ENCODE data around the gene OSBPL2. TPM values are rescaled to one million over a fixed set of nuclear protein-coding genes. Genes with fewer than 3 reads are reported as not detected.
A peak's percentile ranks its signal among the peaks of the same experiment; 100 is the strongest.

OSBPL2 gene
- total and polyA plus RNA-seq, 3 experiments from 2014 or later: 24.5 to 24.7 (median 24.6) TPM

DNA sequence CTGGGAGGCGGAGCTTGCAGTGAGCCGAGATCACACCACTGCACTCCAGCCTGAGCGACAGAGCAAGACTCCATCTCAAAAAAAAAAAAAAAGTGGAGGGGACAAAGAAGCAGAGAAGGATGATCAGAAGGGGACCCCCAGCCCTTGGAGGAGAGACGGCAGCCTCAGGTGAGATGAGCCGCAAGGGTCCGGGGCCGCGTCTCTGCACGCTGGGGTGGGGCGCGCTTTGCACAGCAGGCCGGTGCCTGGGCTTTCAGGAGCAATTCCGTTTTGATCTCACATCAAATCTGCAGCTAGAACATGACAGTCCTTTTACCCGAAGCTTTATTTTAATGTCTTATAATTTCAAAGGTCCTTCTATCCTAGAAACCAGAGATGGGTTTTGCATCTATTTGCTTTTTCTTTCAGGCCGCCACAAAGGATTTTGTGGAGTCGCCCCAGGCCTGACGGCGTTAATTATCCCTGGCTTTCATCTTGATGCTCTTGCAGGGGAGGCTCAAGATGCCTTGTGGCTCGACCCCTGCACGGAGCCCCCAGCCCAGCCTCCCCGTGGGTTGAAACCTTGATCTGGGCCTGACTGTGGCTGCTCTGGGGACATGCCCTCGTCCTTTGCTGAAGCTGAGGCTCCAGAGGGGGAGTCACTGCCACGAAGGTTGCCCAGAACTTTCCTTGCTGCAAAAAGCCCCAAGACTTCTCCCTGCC is 35.5 kb upstream of the OSBPL2 start:
- Mint-ChIP-seq H3K27ac (peak overlapping the region in 1 of 8 donors; percentile 57), H3K4me3 (no peak overlapping the region), H3K9me3 (no peaks in the 10 kb centered on the region), H3K36me3 (peaks cover 5 to 56% (median 15%) of the 10 kb centered on the region in 3 donors), H3K4me1 (no peaks in the 10 kb centered on the region), H3K27me3 (no peaks in the 10 kb centered on the region)
- Histone ChIP-seq H3K4me3 (ENCODE audit: low read length) (no peak overlapping the region), H3K4me1 (ENCODE audit: insufficient read depth, low read length) (no peaks in the 10 kb centered on the region), H3K36me3 (ENCODE audit: insufficient read depth, low read length) (peaks cover 28% of the 10 kb centered on the region), H3K27me3 (ENCODE audit: insufficient read depth, low read length, poor library complexity, severe bottlenecking) (no peaks in the 10 kb centered on the region), H3K9me3 (ENCODE audit: low read length) (no peaks in the 10 kb centered on the region), H3K27ac (ENCODE audit: low read depth, low read length) (no peak overlapping the region)
- ChIA-PET POLR2A (no interaction called here), CTCF (no interaction called here)
- DNase-seq: peak in 1 of 5 donors; percentile 18

DNA sequence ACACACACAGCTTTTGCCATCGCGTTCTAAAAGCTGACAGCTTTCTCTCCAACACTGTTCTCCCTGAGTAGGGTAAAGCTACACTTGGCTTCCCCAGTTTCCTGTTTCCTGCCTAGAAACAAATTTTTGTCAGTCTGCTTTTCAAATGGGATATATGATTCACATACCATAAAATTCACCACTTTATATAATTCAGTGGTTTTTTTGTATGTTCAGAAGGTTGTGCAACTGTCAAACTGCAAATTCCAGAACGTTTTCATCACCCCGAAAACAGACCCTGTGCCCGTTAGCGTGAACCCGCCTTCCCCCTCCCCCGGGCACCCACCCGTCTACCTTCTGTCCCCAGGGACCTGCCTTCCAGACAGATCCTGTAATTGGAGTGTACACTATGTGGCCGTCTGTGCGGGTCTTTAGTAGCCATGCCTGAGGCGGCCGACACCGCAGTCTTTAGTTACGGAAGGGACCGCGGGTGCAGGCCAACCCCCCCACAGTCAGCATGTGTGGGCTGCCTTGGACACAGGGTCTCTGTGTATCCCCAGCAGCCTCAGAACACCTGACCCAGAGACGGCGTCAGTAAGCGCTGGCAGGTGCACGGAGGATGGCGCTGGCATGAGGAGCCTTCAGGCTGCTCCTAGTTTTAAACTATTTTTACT is 34.8 kb upstream of the OSBPL2 start:
- H3K9me3 Mint-ChIP-seq: no peaks in the 10 kb centered on the region
- Histone ChIP-seq H3K9me3 (ENCODE audit: low read length) (no peaks in the 10 kb centered on the region), H3K36me3 (ENCODE audit: insufficient read depth, low read length) (peaks cover 23% of the 10 kb centered on the region), H3K4me3 (ENCODE audit: low read length) (no peak overlapping the region), H3K27me3 (ENCODE audit: insufficient read depth, low read length, poor library complexity, severe bottlenecking) (no peaks in the 10 kb centered on the region), H3K4me1 (ENCODE audit: insufficient read depth, low read length) (no peaks in the 10 kb centered on the region), H3K27ac (ENCODE audit: low read depth, low read length) (no peak overlapping the region)
- peaks cover 5 to 49% (median 15%) of the 10 kb centered on the region in 3 donors for H3K36me3 Mint-ChIP-seq
- no peaks in the 10 kb centered on the region for H3K4me1 Mint-ChIP-seq
- CTCF ChIA-PET: no interaction called here
- no peak for DNase-seq
- no peak overlapping the region for H3K4me3 Mint-ChIP-seq
- H3K27ac Mint-ChIP-seq: no peak overlapping the region
- POLR2A ChIA-PET: no interaction called here
- no peaks in the 10 kb centered on the region for H3K27me3 Mint-ChIP-seq

DNA sequence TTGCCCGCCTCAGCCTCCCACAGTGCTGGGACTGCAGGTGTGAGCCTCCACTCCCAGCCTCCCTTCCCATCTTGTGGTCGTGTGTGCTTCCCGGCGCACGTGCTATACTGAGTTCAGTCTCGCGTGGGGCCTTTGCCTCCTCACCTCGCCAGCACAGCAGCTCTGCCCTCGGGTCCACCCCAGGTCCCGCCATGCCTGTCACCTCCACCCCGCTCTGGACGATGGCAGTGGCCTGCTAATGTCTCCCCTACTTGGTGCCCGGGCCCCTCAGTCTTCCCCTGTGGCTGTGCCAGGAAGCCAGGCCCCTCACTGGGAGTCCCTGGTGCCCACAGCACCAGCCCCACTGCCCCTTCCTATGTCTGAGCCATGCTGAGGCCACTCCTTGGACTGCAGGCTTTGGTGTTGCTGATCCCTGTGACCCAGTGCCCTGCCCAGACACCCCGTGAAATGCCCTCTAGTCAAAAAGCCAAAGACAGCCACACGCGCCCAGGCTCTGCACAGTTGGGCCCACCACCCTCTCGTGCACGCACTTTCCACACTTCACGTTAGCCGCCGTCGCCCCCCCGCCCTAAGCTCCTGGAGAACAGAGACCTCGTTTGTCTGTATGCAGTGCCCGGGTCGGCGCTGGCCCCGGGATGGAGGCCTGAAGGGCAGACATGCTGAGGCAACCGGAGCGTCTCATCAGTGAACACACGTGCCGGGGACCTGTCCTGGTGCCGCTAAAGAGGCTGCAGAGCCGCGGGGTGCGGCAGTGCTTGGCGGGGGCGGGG is 32.5 kb upstream of the OSBPL2 start:
- Histone ChIP-seq H3K4me1 (ENCODE audit: insufficient read depth, low read length) (no peaks in the 10 kb centered on the region), H3K9me3 (ENCODE audit: low read length) (no peaks in the 10 kb centered on the region), H3K27me3 (ENCODE audit: insufficient read depth, low read length, poor library complexity, severe bottlenecking) (no peaks in the 10 kb centered on the region), H3K4me3 (ENCODE audit: low read length) (no peak overlapping the region), H3K36me3 (ENCODE audit: insufficient read depth, low read length) (peaks cover 7% of the 10 kb centered on the region), H3K27ac (ENCODE audit: low read depth, low read length) (no peak overlapping the region)
- Mint-ChIP-seq H3K27ac (no peak overlapping the region), H3K36me3 (peaks cover 0 to 30% (median 4%) of the 10 kb centered on the region in 3 donors), H3K9me3 (no peaks in the 10 kb centered on the region), H3K4me1 (no peaks in the 10 kb centered on the region), H3K27me3 (no peaks in the 10 kb centered on the region), H3K4me3 (no peak overlapping the region)
- CTCF ChIA-PET: no interaction called here
- no peak for DNase-seq
- POLR2A ChIA-PET: no interaction called here

DNA sequence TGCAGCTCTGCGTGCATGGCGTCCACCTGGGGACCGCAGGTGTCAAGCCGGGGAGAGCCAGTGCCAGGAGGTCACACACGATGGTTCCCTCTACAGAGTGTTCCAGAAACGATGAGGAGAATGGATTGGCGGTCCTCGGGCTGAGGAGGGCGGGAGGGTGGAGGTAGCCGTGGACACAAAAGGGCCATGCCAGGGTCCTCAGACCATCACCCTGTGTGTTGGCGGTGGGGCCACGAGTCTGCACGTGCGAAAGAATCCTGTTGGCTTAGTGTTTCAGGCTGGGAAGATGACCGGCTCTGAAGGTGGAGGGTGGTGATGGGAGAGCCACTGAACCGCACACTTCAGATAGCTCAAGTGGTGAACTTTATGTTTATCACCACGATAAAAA is 31.9 kb upstream of the OSBPL2 start:
- Histone ChIP-seq H3K9me3 (ENCODE audit: low read length) (no peaks in the 10 kb centered on the region), H3K4me1 (ENCODE audit: insufficient read depth, low read length) (no peaks in the 10 kb centered on the region), H3K36me3 (ENCODE audit: insufficient read depth, low read length) (peaks cover 7% of the 10 kb centered on the region), H3K27me3 (ENCODE audit: insufficient read depth, low read length, poor library complexity, severe bottlenecking) (peaks cover 6% of the 10 kb centered on the region), H3K27ac (ENCODE audit: low read depth, low read length) (no peak overlapping the region), H3K4me3 (ENCODE audit: low read length) (no peak overlapping the region)
- Mint-ChIP-seq H3K36me3 (peaks cover 0 to 24% (median 4%) of the 10 kb centered on the region in 3 donors), H3K27me3 (no peaks in the 10 kb centered on the region), H3K4me1 (no peaks in the 10 kb centered on the region), H3K9me3 (no peaks in the 10 kb centered on the region), H3K4me3 (no peak overlapping the region), H3K27ac (no peak overlapping the region)
- ChIA-PET CTCF (no interaction called here), POLR2A (no interaction called here)
- DNase-seq: no peak

DNA sequence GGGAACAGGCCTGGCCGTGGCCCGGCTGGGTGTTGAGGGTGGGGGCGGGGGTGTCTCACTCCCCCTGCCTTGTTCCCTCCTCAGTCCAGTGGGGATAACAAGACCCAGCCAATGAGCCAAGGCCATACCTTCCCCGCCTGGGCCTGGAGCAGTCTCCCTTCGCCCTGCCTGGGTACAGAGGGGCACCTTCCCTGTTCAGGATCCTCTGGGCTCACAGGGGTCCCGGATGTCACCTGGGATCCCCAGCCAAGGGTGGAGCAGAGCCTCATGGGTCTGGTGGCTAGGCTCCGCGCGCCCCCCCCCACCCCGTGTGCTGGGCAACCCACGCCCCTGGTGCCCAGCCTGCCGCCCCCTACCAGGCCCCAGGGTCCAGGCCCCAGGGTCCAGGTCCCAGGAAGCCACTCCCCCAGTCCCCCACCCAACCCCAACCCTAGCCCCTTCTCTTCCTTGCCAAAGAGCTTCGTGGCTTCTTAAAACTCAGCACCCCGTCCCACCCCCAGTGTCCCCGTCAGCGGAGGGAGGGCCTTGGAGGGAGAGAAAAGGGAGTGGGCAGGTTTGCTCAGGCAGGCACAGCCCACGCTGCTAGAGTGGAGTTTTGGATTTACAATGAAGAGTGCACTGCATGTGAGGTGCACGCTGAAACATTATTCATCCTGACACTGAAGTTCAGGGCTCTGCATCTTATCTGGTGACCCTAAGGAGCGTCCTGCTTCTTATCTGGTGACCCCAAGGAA is 30.1 kb upstream of the OSBPL2 start:
- Mint-ChIP-seq H3K9me3 (no peaks in the 10 kb centered on the region), H3K4me1 (no peaks in the 10 kb centered on the region), H3K4me3 (no peak overlapping the region), H3K27me3 (no peaks in the 10 kb centered on the region), H3K27ac (no peak overlapping the region), H3K36me3 (peaks cover 0 to 7% (median 3%) of the 10 kb centered on the region in 3 donors)
- ChIA-PET POLR2A (no interaction called here), CTCF (no interaction called here)
- H3K9me3 ChIP-seq (ENCODE audit: low read length): no peaks in the 10 kb centered on the region
- no peak overlapping the region for H3K4me3 ChIP-seq (ENCODE audit: low read length)
- DNase-seq: no peak
- no peaks in the 10 kb centered on the region for H3K36me3 ChIP-seq (ENCODE audit: insufficient read depth, low read length)
- no peaks in the 10 kb centered on the region for H3K4me1 ChIP-seq (ENCODE audit: insufficient read depth, low read length)
- peaks cover 12% of the 10 kb centered on the region for H3K27me3 ChIP-seq (ENCODE audit: insufficient read depth, low read length, poor library complexity, severe bottlenecking)
- no peak overlapping the region for H3K27ac ChIP-seq (ENCODE audit: low read depth, low read length)

DNA sequence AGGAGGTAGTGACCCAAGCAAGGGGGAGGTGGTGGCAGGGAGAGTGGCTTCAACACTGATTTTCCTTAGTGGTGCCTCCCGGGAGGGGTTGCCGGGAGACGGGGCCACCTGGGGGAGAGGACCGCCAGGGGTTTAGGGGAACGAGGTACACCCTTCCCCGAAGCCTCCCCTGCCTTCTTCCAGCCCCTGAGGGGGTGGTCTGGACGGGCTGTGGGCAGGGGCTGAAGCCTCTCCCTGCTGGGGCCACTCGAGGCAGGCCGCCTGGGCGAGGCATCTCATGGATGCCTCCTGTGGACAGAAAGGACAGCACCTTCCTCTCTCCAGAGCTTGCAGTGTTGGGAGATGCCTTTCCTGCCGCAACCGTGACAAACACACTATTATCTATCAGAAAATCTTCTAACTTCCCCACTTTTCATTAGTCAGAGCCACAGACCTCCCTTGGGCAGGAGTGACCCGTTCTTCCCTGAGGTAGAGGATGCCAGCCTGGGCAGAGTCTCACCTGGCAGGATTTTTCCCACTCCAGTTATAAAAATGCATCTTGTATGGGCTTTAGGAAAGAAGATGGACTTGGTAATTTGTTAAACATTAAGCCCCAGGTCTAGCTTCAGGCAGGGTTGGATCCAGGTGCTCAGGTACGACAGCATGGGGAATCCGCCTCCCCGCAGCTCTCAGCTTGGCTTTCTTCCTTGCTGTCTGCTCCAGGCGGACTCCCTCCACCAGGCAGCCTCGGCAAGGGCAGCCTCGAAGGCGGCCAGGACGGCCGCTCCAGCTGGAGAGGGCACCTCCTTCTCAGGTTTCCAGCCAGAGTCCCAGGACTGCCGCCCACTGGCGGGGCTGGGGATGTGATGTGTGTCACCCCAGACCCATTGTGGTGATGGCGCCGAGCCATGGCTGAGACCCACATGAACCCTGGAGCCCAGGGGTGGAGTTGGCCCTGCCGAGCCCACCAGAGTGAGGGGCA is 29.2 kb upstream of the OSBPL2 start:
- H3K27me3 Mint-ChIP-seq: no peaks in the 10 kb centered on the region
- DNase-seq: no peak
- H3K9me3 ChIP-seq (ENCODE audit: low read length): no peaks in the 10 kb centered on the region
- POLR2A ChIA-PET: no interaction called here
- no peak overlapping the region for H3K27ac Mint-ChIP-seq
- H3K4me1 Mint-ChIP-seq: no peaks in the 10 kb centered on the region
- no peak overlapping the region for H3K27ac ChIP-seq (ENCODE audit: low read depth, low read length)
- no peak overlapping the region for H3K4me3 ChIP-seq (ENCODE audit: low read length)
- H3K4me1 ChIP-seq (ENCODE audit: insufficient read depth, low read length): no peaks in the 10 kb centered on the region
- H3K36me3 Mint-ChIP-seq: peaks cover 0 to 2% (median 0%) of the 10 kb centered on the region in 3 donors
- no peaks in the 10 kb centered on the region for H3K9me3 Mint-ChIP-seq
- CTCF ChIA-PET: no interaction called here
- H3K4me3 Mint-ChIP-seq: no peak overlapping the region
- H3K36me3 ChIP-seq (ENCODE audit: insufficient read depth, low read length): no peaks in the 10 kb centered on the region
- peaks cover 12% of the 10 kb centered on the region for H3K27me3 ChIP-seq (ENCODE audit: insufficient read depth, low read length, poor library complexity, severe bottlenecking)

DNA sequence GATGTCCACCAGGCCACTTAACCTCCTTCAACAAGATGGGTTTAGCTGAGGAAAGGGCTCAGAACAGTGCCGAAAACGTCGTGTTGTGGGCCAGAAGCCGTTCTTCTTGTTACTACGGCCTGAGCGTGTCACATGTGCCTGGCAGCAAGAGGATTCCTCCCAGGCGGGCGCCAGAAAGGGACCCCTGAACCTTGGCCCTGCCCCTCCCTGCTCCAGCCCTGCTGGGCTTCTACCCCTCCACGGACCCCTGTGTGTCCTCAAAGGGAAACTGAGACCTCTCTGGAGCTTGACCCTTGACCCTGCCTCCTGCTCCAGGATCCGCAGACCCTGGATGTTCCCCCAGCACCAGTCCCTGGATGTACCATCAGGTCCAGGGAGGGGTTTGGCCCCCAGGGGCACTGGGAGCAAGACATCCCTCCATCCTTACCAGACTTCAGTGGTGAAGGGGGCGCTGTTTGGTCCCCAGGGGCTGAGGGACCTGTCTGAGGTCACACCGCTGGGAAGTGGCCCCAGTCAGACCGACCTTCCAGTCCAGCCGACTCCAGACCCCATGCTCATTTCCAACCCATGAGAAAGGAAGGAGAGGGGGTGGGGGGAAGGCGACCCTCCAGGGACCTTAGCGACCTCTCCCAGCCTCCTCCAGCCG is 28.3 kb upstream of the OSBPL2 start:
- Mint-ChIP-seq H3K27me3 (no peaks in the 10 kb centered on the region), H3K4me3 (no peak overlapping the region), H3K9me3 (no peaks in the 10 kb centered on the region), H3K4me1 (no peaks in the 10 kb centered on the region), H3K36me3 (peaks cover 0 to 2% (median 0%) of the 10 kb centered on the region in 3 donors), H3K27ac (no peak overlapping the region)
- no peak overlapping the region for H3K4me3 ChIP-seq (ENCODE audit: low read length)
- H3K4me1 ChIP-seq (ENCODE audit: insufficient read depth, low read length): no peaks in the 10 kb centered on the region
- ChIA-PET CTCF (no interaction called here), POLR2A (no interaction called here)
- no peak overlapping the region for H3K27ac ChIP-seq (ENCODE audit: low read depth, low read length)
- no peaks in the 10 kb centered on the region for H3K9me3 ChIP-seq (ENCODE audit: low read length)
- no peak for DNase-seq
- peaks cover 12% of the 10 kb centered on the region for H3K27me3 ChIP-seq (ENCODE audit: insufficient read depth, low read length, poor library complexity, severe bottlenecking)
- no peaks in the 10 kb centered on the region for H3K36me3 ChIP-seq (ENCODE audit: insufficient read depth, low read length)
